HG03196 (cell line): ENCODE data around the gene CLCN5.

Experiments
- ATAC-seq: cut with Tn5 transposase; IDR thresholded peaks from one replicate; pipeline ENCODE4 v1.9.1; 2021; ENCODE audit not compliant: unreplicated experiment

The CLCN5 gene

GRCh38 chrX:50075630-50076339, 153.4 kb downstream of the CLCN5 start:
- ATAC-seq: no peak

GRCh38 chrX:50081282-50081889, 159.0 kb downstream of the CLCN5 start:
- no peak for ATAC-seq

- no peak for ATAC-seq
Observed at GRCh38 chrX:50082741-50083140, 160.3 kb downstream of the CLCN5 start.

DNA sequence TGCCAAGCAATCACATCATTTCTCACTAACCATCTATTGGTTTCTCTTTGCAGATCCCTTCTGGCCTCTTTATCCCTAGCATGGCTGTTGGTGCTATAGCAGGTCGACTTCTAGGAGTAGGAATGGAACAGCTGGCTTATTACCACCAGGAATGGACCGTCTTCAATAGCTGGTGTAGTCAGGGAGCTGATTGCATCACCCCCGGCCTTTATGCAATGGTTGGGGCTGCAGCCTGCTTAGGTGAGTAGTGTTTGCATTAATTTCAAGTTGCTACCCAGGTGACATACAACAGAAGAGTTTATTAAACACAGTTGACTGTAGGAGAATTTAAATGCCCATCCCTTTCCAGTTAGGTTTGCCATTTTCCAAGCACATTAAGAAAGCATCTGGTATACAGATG, 166.2 kb downstream of the CLCN5 start:
- ATAC-seq: no peak

- no peak for ATAC-seq
Observed at GRCh38 chrX:50093625-50094024, 171.2 kb downstream of the CLCN5 start.

DNA sequence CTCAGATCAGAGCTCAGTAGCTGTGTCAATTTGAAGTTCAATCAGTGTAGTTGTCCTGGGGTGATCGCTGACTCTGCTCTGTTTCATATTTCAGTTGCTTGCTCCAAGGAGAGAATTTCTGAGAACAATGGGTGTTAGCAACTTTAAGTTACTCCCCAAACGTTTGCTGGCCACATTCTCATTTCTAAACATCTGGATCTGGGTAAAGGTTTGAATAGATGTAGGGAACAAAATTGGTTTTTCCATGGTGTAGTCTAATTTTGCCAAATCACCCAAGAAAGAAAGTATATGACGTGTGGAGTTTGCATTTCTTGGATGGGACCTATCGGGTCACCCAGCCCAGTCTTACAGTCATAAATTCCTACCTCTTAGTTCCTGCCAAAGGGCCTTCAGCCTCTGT, 174.7 kb downstream of the CLCN5 start:
- no peak for ATAC-seq

GRCh38 chrX:50098241-50098640, 175.8 kb downstream of the CLCN5 start:
- ATAC-seq: no peak

- no peak for ATAC-seq
Observed at GRCh38 chrX:50098749-50099148, 176.4 kb downstream of the CLCN5 start.

DNA sequence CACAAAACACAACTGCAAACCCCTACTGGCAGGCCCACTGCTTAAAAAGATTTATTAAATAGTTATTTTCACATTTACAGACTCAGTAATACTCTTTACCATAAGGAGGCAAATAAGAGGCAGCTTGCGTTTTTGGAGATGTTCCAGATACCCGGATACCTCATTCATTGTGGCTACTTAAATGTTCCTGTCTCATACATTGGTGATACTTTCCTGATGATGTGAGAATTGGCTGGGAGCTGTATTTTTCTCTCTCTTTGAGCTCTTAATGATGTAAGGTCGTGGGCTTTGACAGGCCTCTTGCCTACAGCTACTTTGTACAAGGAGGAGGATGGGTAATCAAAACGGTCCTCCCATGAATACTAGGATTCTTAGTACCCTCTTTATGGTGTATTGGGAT, 176.9 kb downstream of the CLCN5 start:
- no peak for ATAC-seq

DNA sequence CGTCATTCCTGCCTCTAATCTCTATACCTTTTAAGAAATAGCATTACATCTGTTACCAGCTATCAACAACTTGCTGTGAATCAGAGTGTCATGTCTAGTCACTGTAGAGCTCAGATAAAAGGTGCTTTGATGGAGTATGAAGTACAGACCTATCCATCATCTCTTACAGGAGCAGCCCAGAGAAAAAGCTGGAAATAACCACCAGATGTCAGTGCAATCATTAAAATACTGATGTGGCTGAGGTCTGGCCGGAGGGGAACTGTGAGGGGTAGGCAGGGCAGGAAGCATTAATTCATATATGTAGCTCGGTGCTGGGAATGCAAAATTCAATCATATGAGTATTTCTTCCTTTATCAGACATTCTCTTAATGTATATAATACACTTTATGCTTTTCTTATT, 177.8 kb downstream of the CLCN5 start:
- ATAC-seq: no peak

DNA sequence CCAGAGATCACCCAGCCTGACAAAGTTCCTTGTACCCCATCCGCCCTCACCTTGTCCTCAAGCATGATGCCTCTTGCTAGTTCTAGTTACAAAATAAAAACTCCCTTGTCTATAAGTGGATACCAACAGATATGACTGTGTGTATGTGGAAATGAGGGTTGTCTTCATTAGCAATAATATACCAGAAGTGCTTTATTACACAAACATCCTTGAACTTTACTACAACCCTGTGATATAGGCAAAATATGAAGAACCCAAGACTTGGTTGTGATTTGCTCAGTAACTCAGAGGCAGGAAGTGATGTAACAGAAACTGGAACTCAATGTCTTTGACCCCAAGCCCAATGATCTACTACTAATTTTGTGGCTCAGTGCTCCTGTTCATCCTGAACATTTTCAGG, 180.8 kb downstream of the CLCN5 start:
- no peak for ATAC-seq

DNA sequence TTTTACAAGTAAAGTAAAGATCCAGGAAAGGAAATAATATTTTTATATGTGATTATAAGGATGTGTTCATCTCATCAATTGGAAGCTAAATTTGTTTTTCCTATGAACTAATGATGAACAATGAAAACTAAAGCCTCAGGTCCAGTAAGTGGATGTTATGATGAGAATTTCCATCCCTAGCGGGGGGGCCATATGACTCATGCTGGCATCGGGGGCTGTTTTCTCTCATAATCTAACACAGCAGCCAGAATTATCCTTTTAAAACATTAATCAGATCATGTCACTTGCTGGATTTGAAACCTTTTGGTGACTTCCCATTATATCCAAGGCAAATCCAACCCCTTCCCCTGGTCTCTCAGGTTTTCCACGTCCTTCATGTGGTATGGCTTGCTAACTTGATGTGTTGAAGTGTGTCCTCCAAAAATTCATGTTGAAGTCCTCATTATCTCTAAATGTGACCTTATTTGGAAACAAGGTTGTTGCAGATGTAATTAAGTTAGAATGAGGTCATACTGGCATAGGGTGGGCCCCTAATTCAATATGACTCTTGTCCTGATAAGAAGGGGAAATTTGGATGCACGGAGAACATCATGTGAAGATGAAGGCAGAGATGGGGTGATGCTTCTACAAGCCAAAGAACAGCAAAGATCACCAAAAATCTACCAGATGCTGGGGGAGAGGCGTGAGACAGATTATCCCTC, 181.6 kb downstream of the CLCN5 start:
- no peak for ATAC-seq

GRCh38 chrX:50106051-50106675, 183.8 kb downstream of the CLCN5 start:
- no peak for ATAC-seq

- ATAC-seq: no peak
Observed at GRCh38 chrX:50107470-50107869, 185.1 kb downstream of the CLCN5 start.

GRCh38 chrX:50108264-50108663, 185.9 kb downstream of the CLCN5 start:
- ATAC-seq: no peak

DNA sequence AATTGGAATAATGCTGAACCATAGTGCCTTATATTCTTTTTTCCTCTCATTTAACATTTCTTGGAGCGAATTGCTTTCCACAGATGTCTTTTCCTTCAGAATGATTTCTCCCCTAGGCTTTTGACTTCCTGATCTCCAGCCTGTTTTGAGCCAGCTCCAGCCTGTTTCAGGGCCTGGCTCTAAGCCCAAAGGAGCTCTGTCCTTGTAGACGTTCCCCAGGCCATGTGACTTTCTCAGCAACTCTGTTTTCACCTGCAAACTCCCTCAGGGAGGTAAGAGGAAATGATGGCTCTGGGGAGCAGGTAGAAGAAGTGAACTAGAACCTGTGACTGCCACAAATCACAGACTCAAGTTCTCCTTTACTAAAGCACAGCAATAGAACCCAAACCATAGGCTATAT, 189.3 kb downstream of the CLCN5 start:
- no peak for ATAC-seq

DNA sequence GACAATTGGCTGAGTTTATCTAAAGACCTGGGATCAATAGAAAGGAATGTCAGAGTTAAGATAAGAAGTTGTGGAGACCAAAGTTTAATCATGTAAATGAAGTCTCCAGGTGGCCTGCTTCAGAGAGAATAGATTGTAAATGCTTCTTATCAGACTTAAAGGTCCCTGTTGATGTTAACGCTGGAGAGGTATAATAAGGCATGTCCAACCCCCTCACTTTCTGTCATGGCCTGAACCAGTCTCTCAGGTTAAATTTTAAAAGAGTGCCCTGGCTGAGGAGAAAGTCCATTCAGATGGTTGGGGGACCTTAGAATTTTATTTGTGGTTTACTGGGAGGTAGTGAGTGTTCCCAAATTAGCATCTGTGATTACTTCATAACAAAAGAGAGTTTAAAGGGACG, 191.7 kb downstream of the CLCN5 start:
- ATAC-seq: no peak

GRCh38 chrX:50115973-50116372, 193.6 kb downstream of the CLCN5 start:
- no peak for ATAC-seq

- no peak for ATAC-seq
Observed at GRCh38 chrX:50117476-50117875, 195.1 kb downstream of the CLCN5 start.

DNA sequence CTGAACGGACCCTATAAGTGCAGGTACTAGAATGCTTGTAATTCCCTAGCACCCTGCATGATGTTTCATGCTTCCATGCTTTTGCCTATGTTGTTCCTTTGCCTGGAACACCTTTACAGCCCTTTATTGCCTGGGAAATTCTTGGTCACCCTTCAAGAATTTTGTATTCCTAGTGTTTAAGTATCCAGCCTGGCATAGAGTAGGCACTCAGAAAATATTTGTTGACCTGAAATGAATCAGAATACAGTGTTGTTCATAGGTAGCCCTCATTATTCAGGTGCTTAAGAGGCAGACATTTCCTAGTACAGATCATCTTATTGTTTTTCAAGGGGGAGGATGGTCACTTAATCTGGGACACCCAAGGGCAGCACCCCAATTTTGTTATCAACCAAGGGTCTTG, 203.1 kb downstream of the CLCN5 start:
- ATAC-seq: no peak

- ATAC-seq: no peak
Observed at GRCh38 chrX:50147972-50148371, 225.6 kb downstream of the CLCN5 start.
